GM21786 (cell line): ENCODE data around the gene NFKB2.

Experiments used
- ATAC-seq: cut with Tn5 transposase; IDR thresholded peaks from one replicate; pipeline ENCODE4 v1.9.1; 2021; ENCODE audit not compliant: unreplicated experiment

The NFKB2 gene

DNA sequence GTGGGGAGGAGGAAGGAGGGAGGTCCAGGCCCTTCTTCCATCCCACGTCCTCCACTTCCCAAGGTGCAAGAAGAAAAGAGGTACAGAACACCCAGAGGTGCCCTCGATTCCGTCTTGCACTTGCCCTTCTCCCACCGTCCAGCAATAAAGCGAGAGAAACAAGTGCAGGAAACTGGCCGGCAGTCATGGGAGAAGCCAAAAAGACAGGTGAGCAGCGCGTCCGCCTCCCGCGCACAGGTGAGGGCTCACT is 54.5 kb downstream of the NFKB2 start:
- ATAC-seq: no peak

DNA sequence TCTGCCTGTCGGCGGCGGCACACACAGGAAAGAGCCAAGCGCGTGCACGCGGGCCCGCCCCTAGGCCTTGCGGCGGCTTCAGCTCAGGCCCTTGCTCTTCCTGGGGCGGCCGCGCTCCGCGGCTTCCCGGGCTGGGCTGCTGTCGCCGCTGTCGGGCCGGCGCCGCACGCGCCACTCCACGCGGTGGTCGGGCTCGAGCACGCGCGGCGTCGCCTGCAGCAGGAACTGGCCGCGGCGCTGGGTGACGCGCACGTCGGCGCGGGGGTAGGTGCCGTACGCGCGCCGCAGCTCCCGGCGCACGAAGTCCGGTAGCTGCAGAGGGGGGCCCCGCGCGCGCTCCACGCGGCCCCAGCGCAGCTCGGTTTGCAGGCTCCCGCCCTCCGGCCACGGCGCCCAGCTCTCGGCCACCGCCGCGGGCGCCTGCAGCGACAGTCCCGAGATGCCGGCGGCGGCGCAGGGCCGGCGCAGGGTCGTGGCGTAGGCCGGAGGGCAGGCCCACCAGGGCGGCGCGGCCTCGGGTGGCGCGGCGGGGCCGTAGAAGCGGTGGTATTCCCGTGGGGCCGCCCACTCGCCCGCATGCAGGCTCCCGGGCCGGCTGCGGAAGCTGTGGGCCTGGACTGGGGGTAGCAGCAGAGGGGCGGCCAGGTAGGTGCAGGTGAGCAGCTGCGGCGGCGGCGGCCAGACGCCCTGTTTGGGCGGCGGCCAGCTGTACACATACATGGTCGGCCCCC is 55.0 kb downstream of the NFKB2 start:
- peak; percentile 66 for ATAC-seq

DNA sequence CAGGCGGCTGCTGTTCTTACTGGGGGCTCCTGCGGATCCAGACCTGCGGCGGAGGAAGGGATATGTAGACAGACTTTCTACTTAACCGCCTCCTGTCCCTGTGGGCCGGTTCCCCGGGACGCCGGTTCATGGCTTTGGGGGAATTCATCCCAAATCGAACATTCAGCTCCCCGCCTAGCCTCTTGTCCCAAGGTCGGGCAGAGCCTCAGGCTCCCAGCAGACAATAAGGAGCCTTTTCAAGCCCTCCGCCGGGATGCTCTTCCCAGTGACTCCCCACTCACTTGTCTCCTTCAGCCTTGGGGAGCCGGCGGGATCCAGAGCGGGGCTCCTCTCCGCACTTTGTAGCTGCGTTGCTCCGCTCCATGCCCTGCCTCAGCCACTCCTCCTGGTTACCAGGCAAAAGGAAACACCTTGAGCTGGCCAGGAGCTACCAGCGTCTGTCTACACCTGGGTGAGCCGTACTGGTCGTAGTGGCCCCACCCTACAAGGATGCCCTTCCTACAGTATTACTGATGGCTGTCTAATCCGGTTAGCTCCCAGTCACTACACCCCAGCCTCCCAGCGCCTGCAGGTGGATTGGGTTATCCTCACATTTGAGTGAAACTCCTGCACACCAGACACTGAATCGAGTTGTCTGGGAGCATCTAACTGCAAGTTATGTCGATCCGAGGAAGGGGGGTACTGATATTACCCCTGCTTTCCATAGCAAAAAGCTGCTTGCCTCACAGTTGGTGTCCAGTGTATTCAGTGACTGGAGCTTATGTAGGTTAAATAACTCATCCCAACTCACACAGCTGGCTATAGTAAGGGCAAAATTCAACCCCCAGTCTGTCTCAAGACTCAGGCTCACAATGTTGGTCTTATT is 55.8 kb downstream of the NFKB2 start, which contains the start of gene C10orf95:
Gene C10orf95 (minus strand): TSS at position 439 of the 865 bp plus-strand sequence. CDS start 450 bp downstream, outside the sequence.
- ATAC-seq: no peak
